Ramos (cell line): ENCODE measurements around the gene DOP1A.

Experiments used
- in situ Hi-C: fragments of 300-500 bp; cut with MboI; formaldehyde crosslinking; loops from one replicate; pipeline ENCODE4 v1.14.3; 2022; ENCODE audit warnings: low sequenced_read_pairs; ENCODE audit not compliant: unreplicated experiment

Gene DOP1A

DNA sequence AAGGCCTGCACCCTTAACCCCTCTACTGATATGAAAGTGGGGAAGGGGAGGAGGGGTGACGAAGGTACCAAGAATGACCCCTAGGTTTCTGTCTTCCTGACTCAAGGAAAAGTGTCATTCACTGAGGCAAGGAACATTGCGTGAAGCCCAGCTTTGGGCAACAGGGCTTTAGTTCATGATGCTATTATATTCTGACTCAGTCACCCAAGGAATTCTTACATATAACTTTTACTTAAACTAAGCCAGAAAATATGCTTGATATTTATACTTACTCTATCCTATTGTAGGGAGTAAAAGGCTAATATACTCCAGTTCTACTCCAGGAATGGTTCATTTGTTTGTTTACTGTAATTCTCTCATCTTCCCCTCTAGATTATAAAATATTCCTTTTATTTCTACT, 60.5 kb downstream of the DOP1A start:
- in situ Hi-C loops: no loop called here

DNA sequence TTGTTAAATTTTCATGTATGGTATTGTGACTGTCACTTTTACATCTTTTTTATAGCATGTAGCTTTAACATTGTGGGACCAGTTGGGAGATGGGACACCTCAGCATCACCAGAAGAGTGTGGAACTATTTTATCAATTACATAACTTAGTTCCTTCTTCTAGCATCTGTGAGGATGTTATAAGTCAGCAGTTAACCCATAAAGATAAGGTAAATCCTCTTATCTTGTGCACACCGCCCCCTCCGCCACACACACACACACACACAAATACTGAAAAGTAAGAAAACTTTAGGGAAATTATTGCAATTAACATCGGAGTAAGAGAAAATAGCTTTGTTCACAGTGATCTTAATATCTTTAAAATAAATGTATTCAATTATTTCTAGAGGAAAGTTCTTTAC, 64.7 kb downstream of the DOP1A start:
- in situ Hi-C loops: no loop called here

DNA sequence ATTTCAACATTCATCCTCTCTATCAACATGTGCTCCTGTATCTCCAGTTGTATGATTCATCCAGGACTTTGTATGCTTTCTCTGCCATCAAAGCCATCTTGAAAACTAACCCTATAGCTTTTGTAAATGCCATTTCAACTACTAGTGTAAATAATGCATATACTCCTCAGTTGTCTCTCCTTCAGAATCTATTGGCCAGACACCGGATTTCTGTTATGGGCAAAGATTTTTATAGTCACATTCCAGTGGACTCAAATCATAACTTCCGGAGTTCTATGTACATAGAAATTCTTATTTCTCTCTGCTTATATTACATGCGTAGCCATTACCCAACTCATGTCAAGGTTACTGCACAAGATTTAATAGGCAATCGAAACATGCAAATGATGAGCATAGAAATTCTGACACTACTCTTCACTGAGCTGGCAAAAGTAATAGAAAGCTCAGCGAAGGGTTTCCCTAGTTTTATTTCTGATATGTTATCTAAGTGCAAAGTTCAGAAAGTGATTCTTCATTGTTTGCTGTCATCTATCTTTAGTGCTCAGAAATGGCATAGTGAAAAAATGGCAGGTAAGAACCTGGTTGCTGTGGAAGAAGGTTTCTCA, 70.7 kb downstream of the DOP1A start:
- in situ Hi-C loops: no loop called here

DNA sequence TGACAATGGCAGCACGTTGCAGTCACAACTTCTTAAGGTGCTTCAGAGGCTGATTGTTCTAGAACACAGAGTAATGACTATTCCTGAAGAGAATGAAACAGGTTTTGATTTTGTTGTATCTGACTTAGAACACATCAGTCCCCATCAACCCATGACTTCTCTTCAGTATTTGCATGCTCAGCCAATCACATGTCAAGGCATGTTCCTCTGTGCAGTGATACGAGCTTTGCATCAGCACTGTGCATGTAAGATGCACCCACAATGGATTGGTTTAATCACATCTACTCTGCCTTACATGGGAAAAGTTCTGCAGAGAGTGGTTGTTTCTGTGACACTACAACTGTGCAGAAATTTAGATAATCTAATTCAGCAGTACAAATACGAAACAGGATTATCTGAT, 71.3 kb downstream of the DOP1A start:
- in situ Hi-C loops: no loop called here

DNA sequence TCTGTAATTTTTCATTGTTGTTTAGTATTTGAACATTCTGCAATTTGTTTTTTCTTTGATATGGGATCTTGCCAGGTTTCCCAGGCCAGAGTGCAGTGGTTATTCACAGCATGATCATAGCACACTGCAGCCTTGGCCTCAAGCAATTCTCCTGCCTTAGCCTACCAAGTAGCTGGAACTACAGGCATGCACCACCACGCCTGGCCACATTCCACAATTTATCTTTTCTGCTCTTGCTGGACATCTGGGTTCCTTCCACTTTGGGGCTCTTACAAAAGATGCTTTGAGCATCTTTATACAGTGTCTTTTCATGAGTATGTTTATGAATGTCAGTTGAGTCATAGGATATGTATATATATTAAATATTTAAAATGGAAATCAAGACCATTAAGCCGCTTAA, 83.6 kb downstream of the DOP1A start:
- in situ Hi-C loops: no loop called here

DNA sequence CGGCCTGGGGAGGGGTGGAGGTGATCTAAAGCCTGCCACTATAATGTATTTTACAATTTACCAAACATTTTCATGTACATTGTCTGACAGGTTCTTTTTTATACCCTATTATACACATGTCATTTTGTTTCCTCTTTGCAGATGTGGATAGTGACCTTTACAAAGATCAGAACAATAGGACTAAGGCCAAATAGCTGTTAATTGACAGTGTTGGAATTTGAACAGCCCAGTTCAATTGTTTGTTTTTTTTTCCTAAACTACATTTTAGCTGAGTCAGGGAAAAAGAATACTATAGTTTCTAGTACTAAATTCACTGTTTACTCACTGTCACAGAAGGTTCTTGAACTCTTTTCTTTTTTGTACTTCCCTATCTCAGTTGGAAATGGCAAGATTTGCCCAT, 85.4 kb downstream of the DOP1A start:
- in situ Hi-C loops: no loop called here

DNA sequence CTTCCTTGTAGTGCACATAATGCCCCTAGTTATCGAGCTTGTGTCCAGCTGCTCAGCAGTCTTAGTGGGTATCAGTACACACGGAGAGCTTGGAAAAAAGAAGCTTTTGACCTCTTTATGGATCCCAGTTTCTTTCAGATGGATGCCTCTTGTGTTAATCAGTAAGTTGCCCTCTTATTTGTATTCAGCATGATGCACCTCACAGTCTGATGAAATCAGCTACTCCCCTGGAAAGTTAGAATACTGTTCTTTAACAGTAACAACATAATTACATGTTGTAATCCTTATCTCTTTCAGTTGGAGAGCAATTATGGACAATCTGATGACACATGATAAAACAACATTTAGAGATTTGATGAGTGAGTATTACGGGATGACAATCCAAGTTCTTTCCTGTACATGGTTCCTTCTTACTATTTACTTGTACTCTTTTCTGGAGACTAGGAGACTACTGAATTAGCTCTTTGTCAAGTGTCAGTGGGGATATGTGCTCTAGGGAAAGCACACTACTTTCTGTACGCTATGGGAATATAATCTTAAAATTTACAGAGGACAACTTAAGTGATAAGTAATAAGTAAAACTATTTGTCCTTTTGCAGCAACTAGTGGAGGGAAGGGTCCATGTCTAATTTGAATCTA, 86.5 kb downstream of the DOP1A start:
- in situ Hi-C loops: no loop called here

DNA sequence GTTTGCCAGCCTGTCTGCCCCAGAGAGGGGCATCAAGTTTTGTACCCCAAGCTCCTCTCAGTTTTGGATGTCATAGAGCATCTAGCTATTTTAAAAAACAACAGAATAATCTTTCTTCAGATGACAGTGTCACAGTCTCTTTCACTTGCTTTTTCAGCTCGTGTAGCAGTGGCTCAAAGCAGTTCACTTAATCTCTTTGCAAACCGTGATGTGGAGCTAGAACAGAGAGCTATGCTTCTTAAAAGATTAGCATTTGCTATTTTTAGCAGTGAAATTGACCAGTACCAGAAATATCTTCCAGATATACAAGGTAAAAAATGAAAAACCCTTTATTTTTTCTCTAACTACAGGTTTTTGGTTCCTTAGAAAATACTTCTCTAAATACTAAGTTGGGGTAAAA, 88.3 kb downstream of the DOP1A start:
- in situ Hi-C loops: no loop called here

DNA sequence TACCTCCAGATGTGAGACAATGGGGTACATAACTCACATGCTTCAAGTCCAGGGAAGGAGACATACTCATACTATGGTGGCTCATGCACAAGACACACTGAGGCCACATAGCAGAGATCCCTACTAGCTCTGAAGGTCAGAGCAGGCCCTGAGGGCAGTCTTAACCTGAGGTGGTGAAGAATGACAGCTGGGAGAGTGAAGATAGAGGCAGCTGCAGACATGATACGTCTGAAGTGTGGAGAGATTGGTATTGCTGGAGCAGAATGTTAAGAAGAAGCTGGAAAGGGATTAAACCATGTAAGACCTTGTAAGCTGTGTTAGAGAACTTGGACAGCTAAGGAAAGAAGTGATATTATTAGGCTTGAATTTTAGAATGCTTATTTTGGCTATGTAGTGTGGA, 92.7 kb downstream of the DOP1A start:
- in situ Hi-C loops: no loop called here

DNA sequence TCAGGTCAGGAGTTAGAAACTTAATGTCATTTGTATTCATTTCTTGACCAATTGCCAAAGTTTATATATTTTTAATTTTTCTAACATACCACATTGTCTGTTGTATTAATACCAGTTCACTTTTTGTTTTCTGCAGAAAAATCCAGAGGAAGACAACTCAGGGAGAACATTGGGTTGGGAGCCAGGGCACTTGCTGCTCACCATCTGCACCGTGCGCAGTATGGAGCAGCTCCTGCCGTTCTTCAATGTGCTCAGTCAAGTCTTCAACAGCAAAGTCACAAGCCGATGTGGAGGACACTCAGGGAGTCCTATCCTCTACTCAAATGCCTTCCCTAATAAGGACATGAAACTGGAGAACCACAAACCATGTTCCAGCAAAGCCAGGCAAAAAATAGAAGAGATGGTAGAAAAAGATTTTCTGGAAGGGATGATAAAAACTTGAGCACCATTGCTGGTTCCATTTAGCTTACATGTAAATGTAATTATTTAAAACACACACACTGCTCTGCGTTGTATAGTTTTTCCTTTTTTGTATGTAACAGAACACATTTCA, 100.3 kb downstream of the DOP1A start:
- in situ Hi-C loops: no loop called here

DNA sequence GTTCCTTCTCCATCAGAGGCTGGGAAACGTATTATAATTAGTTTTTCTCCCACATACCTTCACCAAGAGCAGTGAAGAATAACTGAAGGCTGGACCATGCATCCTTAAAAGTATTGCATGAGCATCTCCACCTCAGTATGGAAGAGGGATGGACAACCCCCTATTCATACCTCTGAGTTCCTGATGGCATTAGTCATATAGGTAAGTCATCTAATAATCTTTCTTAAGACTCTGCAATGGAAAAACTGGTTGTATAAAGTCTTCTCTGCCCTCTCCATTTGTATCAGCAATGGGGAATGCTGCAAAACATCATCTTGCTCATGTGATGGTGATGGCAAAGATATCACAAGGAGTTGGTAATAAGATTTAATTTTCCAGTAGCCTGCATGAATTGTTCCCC, 101.1 kb downstream of the DOP1A start:
- in situ Hi-C loops: no loop called here

DNA sequence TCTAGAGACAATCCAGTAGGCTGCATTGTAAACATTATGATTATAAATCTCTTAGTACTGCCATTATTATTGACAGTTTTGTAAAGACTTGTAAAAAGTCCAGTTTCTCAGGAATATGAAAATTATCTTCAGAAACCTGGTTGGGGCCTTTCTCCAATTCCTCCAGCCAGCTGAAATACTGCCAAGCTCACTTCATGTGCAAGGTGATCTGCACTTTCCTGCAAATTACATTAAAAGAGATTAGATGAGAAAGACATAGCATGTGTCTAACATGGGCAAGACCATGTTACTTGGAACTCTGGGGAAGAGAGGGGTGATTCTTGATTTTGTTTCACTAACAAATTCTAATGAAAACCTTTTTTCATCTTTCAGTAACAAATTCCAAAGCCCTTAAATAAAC, 101.6 kb downstream of the DOP1A start:
- in situ Hi-C loops: no loop called here

DNA sequence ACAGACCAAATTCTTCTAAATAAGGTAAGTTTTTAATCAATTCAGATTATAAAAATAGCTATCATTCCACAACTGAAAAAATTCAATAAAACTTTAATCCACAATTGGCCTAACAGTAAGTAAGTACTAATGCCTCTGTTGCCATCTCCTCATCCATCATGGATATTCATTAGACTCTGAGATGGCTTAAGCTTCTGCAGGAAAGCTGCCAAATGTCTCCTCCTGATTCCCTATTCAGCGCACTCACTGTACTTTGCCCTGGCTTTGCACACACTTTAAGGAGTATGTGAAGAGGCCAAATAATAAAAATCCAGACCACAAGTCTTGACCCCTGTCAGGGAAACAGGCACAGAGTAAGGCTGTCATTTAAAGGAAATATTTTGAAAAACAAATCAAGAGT, 102.0 kb downstream of the DOP1A start:
- in situ Hi-C loops: no loop called here

DNA sequence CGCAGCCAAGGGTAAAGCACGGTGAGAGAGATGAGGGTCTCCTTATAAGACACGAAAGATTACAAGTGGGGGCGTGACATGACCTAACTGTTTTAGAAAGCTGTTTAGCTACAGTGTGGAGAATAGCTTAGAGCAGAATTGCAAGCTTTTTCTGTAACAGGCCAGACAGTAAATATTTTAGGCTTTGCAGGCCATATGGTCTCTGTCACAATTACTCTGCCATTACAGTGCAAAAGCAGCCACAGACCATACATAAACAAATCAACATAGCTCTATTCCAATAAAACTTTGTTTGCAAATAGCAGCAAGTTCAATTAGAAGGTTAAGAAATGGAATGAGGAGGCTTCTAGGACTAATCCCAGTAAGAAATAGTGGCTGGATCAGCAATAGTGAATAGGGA, 108.8 kb downstream of the DOP1A start:
- in situ Hi-C loops: no loop called here

DNA sequence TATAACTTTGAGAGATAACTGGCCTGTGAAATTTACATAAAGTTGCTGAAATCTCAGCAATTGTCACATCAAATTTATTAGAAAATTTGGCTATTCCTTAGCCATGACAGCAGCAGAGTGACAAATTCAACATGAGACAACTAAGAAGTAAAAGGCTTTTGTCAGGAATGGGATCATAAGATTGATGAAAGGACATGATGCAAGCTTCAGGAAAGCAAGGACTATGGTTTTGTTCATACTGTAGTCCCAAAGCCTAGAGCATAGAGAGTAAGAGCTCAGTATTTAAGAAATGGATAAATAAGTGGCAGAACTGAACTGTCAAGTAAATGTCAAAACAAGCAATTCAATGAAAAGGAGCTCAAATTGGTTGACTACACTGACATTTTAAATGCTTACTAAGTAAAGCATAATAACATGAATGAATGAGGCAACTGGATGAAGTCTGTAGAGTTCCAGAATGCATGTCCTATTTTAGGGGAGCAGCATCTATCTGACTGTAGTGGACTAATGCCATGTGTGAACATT, 113.0 kb downstream of the DOP1A start:
- in situ Hi-C loops: no loop called here

DNA sequence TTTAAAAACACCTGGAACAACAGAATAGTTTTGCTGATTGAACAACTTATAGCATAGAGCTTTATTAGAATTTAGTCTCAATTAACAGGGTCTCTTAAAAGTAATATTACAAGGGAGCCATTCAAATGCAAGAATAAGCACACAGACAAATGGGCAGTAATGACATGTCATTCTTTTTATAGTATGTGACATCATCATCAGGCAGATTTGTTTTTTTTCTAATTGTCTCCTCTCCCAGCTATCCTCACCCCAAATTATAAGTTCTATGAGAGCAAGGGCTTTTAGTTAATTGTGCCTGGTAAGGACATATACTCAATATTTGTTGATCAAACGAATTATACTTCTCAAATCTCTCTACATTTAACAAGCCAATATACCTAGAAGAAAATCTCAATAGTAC, 114.6 kb downstream of the DOP1A start:
- in situ Hi-C loops: no loop called here

DNA sequence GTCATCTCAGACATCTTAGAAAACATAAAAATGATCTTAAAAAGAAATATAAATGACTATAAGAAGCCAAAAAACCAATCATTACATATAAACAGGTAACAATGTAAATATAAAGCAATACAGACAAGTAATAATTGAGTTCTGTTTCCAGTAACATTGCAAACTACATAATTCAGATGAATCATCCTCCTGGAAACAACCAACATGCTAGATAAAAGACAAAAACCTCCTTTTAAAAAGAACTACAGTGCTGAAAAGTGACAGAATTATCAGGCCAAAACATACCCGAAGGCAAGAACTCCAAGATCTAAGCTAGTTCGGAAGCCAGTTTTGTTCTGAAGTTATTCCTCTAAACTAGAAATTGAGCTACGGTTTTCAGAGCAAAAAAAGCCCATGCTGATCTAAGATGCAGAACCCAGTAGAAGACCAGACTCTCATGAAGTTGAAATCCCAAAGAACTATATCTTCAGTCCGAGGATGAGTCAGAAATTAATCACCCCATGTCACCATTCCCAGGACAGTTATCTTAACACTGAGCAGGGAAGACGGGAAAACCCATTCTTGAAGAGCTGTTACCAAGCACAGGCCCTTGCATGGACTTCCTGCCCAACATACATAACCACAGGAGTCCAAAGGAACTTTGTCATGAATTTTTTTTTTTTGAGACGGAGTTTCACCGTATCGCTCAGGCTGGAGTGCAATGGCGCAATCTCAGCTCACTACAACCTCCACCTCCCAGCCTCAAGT, 115.8 kb downstream of the DOP1A start:
- in situ Hi-C loops: no loop called here

DNA sequence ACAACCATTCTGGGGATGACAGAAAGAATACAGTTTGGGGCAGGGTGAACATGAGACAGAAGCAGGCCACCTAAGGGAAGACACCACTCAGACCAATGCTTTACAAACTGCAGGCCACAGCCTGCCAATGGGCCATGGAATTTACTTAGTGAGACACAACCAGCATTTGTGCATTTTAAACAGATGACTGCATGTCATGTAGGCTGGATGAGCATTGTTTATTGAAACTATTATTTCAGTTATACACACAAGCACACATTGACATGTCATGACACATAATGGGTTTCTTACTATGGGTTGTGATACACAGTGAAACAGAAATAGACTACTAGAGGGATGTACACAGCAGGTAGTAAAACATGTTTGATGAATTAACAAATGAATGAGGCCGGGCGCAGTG, 117.6 kb downstream of the DOP1A start:
- in situ Hi-C loops: no loop called here

DNA sequence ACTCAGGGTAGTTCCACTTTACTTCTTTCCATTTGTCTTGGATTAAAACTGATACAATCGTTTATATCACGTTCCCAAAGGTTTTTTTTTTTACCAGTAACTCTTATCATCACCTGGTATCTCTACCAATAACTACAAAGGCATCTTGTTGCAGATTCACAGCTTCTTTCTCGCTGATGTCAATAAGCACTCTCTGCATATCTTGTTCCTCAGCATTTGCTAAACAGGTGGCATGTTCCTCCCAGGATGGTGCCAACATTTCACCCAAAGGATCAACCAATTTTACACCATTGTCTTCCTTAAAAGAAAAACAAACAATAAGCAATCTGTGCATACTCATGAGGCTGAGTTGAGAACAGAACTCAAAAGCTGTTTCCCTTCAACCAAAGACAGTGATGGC, 121.0 kb downstream of the DOP1A start:
- in situ Hi-C loops: no loop called here

DNA sequence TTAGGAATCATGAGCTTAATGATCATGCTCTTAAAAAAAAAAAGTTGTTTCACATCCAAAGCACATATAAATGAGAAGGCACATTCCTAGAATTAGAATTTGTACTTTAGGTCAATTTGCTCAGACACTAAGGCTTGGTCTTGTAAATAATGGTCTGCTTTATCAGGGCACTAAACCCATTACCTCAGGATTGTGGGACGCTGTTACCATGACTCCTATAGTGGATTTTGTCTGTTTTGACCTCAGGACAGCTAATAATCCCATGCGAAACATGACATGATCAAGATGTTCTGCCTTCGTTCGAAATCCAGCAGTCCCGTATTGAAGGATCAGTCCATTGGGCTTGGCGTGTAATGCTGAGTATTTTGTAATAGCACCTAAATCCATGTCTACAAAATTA, 123.2 kb downstream of the DOP1A start:
- in situ Hi-C loops: loop anchor here (10.0 kb wide), 1 partner anchor 126 kb away; the partner anchor contains the start of genes DOP1A and UBE3D

DNA sequence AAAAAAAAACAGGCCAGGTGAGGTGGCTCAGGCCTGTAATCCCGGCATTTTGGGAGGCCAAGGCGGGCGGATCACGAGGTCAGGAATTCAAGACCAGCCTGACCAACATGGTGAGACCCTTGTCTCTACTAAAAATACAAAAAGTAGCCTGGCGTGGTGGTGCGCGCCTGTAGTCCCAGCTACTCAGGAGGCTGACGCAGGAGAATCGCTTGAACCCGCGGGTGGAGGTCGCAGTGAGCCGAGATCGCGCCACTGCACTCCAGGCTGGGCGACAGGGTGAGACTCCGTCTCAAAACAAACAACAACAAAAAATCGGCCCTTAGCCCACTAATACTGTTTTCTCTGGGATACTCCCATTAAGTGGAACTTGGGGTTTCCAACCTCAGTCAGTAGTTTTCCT, 124.5 kb downstream of the DOP1A start:
- in situ Hi-C loops: loop anchor here (10.0 kb wide), 1 partner anchor 127 kb away; the partner anchor contains the start of genes DOP1A and UBE3D
